HCT116 (cell line): ENCODE measurements around the gene BTNL8.

Experiments
- ELF1 ChIP-seq: IDR thresholded peaks from 2 replicates; pipeline ENCODE4 v1.6.1; 2012; ENCODE audit warnings: low read depth, borderline replicate concordance
- EZH2 ChIP-seq: fragments of 200-600 bp; sonication (generic); IDR thresholded peaks from 2 replicates; pipeline ENCODE4 v1.6.1; 2017; ENCODE audit warnings: antibody characterized with exemption, mixed run types
- EZH2phosphoT487 ChIP-seq: fragments of 200-600 bp; IDR thresholded peaks from 2 replicates; pipeline ENCODE4 v1.6.1; 2018; ENCODE audit warnings: antibody characterized with exemption, borderline replicate concordance
- POLR2A ChIP-seq: IDR thresholded peaks from 2 replicates; pipeline ENCODE4 v1.7.0; 2011; ENCODE audit warnings: borderline replicate concordance; ENCODE audit not compliant: insufficient read depth, insufficient read length; ENCODE audit errors: extremely low read depth
- SRF ChIP-seq: IDR thresholded peaks from 2 replicates; pipeline ENCODE4 v1.6.1; 2012; ENCODE audit warnings: low read depth
- ZNF274 ChIP-seq: fragments of 200-500 bp; sonication (Bioruptor generic); IDR thresholded peaks from 2 replicates; pipeline ENCODE4 v1.6.1; 2014; ENCODE audit warnings: mild to moderate bottlenecking, low read depth, low read length, inconsistent platforms
- TF ChIP-seq, protein P1 (sequence below), 3 experiments: fragments of 200-600 bp in 1 of 3; sonication (generic) in 1 of 3; IDR thresholded peaks in 2 of 3; conservative IDR thresholded peaks in 1 of 3; 2 replicates each; pipeline ENCODE4 v1.5.1; 2012 to 2017; ENCODE audit warnings: low read depth in 2 of 3, low read length in 2 of 3, antibody characterized with exemption in 1 of 3, borderline replicate concordance in 1 of 3, control low read depth in 1 of 3, mild to moderate bottlenecking in 1 of 3, mixed read lengths in 1 of 3, mixed run types in 1 of 3, moderate library complexity in 1 of 3; ENCODE audit not compliant: insufficient read depth in 1 of 3
- TF ChIP-seq, protein P2 (sequence below): IDR thresholded peaks from 2 replicates; pipeline ENCODE4 v1.6.1; 2012

DNA sequence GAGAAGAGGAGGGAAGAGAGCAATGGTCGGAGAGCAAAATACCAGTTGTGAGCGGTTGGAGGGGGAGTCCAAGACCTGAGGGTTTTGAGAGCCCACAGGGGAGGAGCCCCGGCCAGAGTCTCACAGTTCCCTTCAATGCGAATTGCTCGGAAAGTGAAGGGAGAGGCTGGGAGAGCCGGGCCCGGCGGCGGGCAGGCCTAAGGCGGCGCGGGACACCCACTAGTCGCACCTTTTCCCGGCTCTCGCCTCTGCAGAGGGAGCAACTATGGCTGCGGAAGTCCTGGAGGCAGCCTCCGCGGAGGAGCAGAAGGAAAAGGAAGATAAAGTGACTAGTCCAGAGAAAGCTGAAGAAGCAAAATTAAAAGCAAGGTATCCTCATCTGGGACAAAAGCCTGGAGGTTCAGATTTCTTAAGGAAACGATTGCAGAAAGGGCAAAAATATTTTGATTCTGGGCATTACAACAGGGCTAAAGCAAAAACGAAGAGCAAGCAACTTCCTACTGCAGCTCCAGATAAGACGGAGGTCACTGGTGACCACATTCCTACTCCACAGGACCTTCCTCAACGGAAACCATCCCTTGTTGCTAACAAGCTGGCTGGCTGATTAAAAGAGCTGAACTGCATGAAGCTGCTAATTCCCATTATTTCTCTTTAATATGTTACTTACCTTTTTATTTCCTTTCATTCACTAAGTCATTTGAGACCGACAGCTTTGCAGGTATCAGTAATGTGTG lies 83.2 kb downstream of the BTNL8 start:
- TF ChIP-seq, protein P1, sequence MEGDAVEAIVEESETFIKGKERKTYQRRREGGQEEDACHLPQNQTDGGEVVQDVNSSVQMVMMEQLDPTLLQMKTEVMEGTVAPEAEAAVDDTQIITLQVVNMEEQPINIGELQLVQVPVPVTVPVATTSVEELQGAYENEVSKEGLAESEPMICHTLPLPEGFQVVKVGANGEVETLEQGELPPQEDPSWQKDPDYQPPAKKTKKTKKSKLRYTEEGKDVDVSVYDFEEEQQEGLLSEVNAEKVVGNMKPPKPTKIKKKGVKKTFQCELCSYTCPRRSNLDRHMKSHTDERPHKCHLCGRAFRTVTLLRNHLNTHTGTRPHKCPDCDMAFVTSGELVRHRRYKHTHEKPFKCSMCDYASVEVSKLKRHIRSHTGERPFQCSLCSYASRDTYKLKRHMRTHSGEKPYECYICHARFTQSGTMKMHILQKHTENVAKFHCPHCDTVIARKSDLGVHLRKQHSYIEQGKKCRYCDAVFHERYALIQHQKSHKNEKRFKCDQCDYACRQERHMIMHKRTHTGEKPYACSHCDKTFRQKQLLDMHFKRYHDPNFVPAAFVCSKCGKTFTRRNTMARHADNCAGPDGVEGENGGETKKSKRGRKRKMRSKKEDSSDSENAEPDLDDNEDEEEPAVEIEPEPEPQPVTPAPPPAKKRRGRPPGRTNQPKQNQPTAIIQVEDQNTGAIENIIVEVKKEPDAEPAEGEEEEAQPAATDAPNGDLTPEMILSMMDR (IDR thresholded peaks at IDR 0.05 in 2 of 3, conservative IDR thresholded peaks at IDR 0.05 in 1 of 3; ENCODE audit: borderline replicate concordance in 1 of 3, insufficient read depth in 1 of 3, low read depth in 2 of 3, low read length in 2 of 3) = no peak
- TF ChIP-seq POLR2A = no peak
- TF ChIP-seq EZH2 = no peak
- TF ChIP-seq, protein P2, sequence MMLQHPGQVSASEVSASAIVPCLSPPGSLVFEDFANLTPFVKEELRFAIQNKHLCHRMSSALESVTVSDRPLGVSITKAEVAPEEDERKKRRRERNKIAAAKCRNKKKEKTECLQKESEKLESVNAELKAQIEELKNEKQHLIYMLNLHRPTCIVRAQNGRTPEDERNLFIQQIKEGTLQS = no peak
- TF ChIP-seq ELF1 = no peak
- no peak for TF ChIP-seq SRF
- no peak for TF ChIP-seq ZNF274
- no peak for TF ChIP-seq EZH2phosphoT487
